ENCODE results near the gene LTBP4. TPM values are rescaled to one million over a fixed set of nuclear protein-coding genes. Genes with fewer than 3 reads are reported as not detected.

Gene LTBP4
- polyA plus RNA-seq, 1 donor (not counting 4 experiments of a cell fraction or from before 2014, with no cell fraction given): 29.6 TPM

- H3K79me2 ChIP-seq (ENCODE audit: control insufficient read depth, insufficient read depth, low read length): no peaks in the 10 kb centered on the region
- H3K36me3 ChIP-seq (ENCODE audit: control insufficient read depth in 2 of 2, extremely low read depth in 1 of 2, insufficient read depth in 2 of 2, low read length in 2 of 2): no peaks in the 10 kb centered on the region
- TF ChIP-seq EZH2 (IDR thresholded peaks at IDR 0.05; ENCODE audit: low read length): no peak
- no peak for TF ChIP-seq CTCF (optimal IDR thresholded peaks at IDR 0.05 in 1 of 3, IDR thresholded peaks at IDR 0.05 in 1 of 3, conservative IDR thresholded peaks at IDR 0.05 in 1 of 3; ENCODE audit: extremely low read depth in 1 of 3, insufficient read depth in 2 of 3, low read length in 3 of 3)
- H3K4me2 ChIP-seq (ENCODE audit: control insufficient read depth, extremely low read depth, insufficient read depth, low read depth, low read length): no peak overlapping the region
- DNase-seq (ENCODE audit: low read depth, low spot score) (no peak), FAIRE-seq (no peak)
- no peaks in the 10 kb centered on the region for H3K9me3 ChIP-seq (ENCODE audit: control insufficient read depth, low read depth, low read length)
- no peak overlapping the region for H3K27ac ChIP-seq (ENCODE audit: control insufficient read depth, insufficient read depth, low read length)
- H3K9ac ChIP-seq (ENCODE audit: control insufficient read depth, extremely low read depth, insufficient read depth, low read length): no peak overlapping the region
- no peaks in the 10 kb centered on the region for H4K20me1 ChIP-seq (ENCODE audit: control insufficient read depth, extremely low read depth, insufficient read depth, low read length)
- H3K4me1 ChIP-seq (ENCODE audit: control insufficient read depth, extremely low read depth, insufficient read depth, low read length): peaks cover 7% of the 10 kb centered on the region
- dilution Hi-C loops (cut with MboI; ENCODE audit: extremely low pct_ligation_motif_present, low sequenced_read_pairs): no loop called here
- no peak overlapping the region for H2AFZ ChIP-seq (ENCODE audit: control insufficient read depth, low read length)
- H3K27me3 ChIP-seq (ENCODE audit: control insufficient read depth, extremely low read depth, insufficient read depth, low read length): peaks cover 22% of the 10 kb centered on the region
- H3K4me3 ChIP-seq (ENCODE audit: control insufficient read depth in 2 of 3, extremely low read depth in 1 of 3, insufficient read depth in 2 of 3, low read depth in 1 of 3, low read length in 3 of 3): no peak overlapping the region
- no peaks in the 10 kb centered on the region for H3K9me1 ChIP-seq (ENCODE audit: control insufficient read depth, extremely low read depth, insufficient read depth, low read length)
Observed at GRCh38 chr19:40565910-40566495, 35.2 kb upstream of the LTBP4 start.

- Histone ChIP-seq H3K9me1 (ENCODE audit: control insufficient read depth, extremely low read depth, insufficient read depth, low read length) (no peaks in the 10 kb centered on the region), H3K27ac (ENCODE audit: control insufficient read depth, insufficient read depth, low read length) (no peak overlapping the region), H3K4me1 (ENCODE audit: control insufficient read depth, extremely low read depth, insufficient read depth, low read length) (peaks cover 7% of the 10 kb centered on the region), H3K4me2 (ENCODE audit: control insufficient read depth, extremely low read depth, insufficient read depth, low read depth, low read length) (no peak overlapping the region), H3K27me3 (ENCODE audit: control insufficient read depth, extremely low read depth, insufficient read depth, low read length) (peaks cover 22% of the 10 kb centered on the region), H3K79me2 (ENCODE audit: control insufficient read depth, insufficient read depth, low read length) (no peaks in the 10 kb centered on the region), H4K20me1 (ENCODE audit: control insufficient read depth, extremely low read depth, insufficient read depth, low read length) (no peaks in the 10 kb centered on the region), H2AFZ (ENCODE audit: control insufficient read depth, low read length) (no peak overlapping the region), H3K9me3 (ENCODE audit: control insufficient read depth, low read depth, low read length) (no peaks in the 10 kb centered on the region), H3K4me3 (ENCODE audit: control insufficient read depth in 2 of 3, extremely low read depth in 1 of 3, insufficient read depth in 2 of 3, low read depth in 1 of 3, low read length in 3 of 3) (no peak overlapping the region), H3K36me3 (ENCODE audit: control insufficient read depth in 2 of 2, extremely low read depth in 1 of 2, insufficient read depth in 2 of 2, low read length in 2 of 2) (no peaks in the 10 kb centered on the region), H3K9ac (ENCODE audit: control insufficient read depth, extremely low read depth, insufficient read depth, low read length) (no peak overlapping the region)
- DNase-seq (ENCODE audit: low read depth, low spot score) (no peak), FAIRE-seq (no peak)
- dilution Hi-C loops (cut with MboI; ENCODE audit: extremely low pct_ligation_motif_present, low sequenced_read_pairs): no loop called here
- no peak for TF ChIP-seq EZH2 (IDR thresholded peaks at IDR 0.05; ENCODE audit: low read length)
- no peak for TF ChIP-seq CTCF (optimal IDR thresholded peaks at IDR 0.05 in 1 of 3, IDR thresholded peaks at IDR 0.05 in 1 of 3, conservative IDR thresholded peaks at IDR 0.05 in 1 of 3; ENCODE audit: extremely low read depth in 1 of 3, insufficient read depth in 2 of 3, low read length in 3 of 3)
Observed at GRCh38 chr19:40567040-40567749, 34.0 kb upstream of the LTBP4 start.
